ENCODE data around the gene CPED1.

- TF ChIP-seq ZFP30 (CRISPR knock-in tag; IDR thresholded peaks at IDR 0.05) (no peak), TCF4 (CRISPR knock-in tag; IDR thresholded peaks at IDR 0.05; ENCODE audit: borderline replicate concordance) (no peak), POU6F1 (CRISPR knock-in tag; IDR thresholded peaks at IDR 0.05; ENCODE audit: borderline replicate concordance, low read depth) (no peak), ZFP3 (CRISPR knock-in tag; IDR thresholded peaks at IDR 0.05) (no peak)
Measured at GRCh38 chr7:121053219-121053618, 64.7 kb downstream of the CPED1 start.

All from SK-N-SH treated with all-trans-retinoic acid at 6 μM for 48 hours (cell line).